ENCODE measurements around the gene ELF3. TPM values are rescaled to one million over a fixed set of nuclear protein-coding genes. Genes with fewer than 3 reads are reported as not detected.

The ELF3 gene
- total RNA-seq, 2 donors from 2014 or later: 1,089 to 1,608 TPM

DNA sequence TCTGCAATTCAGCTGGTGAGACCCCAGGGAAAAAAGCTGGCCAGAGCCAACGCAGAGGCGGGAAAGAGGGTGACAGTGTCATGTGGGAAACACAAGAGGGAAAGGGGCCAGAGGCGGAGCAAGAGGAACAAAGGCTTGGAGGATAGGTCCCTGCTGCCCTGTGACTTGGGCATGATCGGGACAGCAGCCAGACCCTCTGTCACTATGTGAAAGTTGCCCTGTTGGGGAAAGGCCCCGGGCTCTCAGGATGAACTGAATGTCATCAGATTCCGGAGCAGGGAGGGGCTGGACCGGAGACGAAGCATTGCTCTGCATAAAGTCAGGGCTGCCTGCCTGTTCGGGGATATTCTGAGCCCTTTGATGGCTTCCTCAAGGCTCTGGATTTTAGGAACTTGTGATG, 5.7 kb upstream of the ELF3 start:
- DNase-seq (no peak), ATAC-seq (no peak)
- intact Hi-C loops (cut with DNase I, micrococcal nuclease): loop anchor here (5.0 kb wide), 2 partner anchors 128 to 133 kb away; no protein-coding TSS in a partner anchor

GRCh38 chr1:202005958-202006357, 4.4 kb upstream of the ELF3 start:
- no peak for DNase-seq
- intact Hi-C loops (cut with DNase I, micrococcal nuclease): loop anchor here in 1 of 2 donors (5.0 kb wide), 1 partner anchor 131 kb away; no protein-coding TSS in a partner anchor
- ATAC-seq: no peak

DNA sequence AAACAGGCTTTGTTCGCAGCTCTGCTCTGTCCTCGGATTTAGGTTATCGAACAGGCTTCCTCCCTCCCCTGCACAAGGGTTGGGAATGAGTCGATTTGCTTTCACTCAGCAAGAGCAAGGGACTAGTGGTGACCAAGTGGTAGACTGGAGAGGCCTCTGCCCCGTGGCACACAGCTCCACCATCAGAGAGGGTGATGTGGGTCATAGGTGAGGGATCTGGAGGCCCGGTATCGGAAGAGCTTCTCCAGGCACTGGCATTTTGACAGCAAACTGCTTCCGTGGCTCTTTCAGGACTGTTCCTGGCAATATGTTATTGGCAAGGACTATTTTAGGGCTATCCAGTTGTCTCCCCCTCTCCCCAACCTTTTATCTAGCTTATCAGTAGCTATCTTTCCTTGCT, 3.1 kb upstream of the ELF3 start:
- intact Hi-C loops (cut with DNase I, micrococcal nuclease): loop anchor here in 1 of 2 donors (5.0 kb wide), 1 partner anchor 130 kb away; no protein-coding TSS in a partner anchor
- peak; percentile 23 to 59 for DNase-seq
- ATAC-seq: no peak

GRCh38 chr1:202007805-202008489, 2.4 kb upstream of the ELF3 start:
- DNase-seq (peak; percentile 85 to 93), ATAC-seq (peak; percentile 42)
- intact Hi-C loops (cut with DNase I, micrococcal nuclease): loop anchor here in 1 of 2 donors (5.0 kb wide), 1 partner anchor 129 kb away; no protein-coding TSS in a partner anchor

GRCh38 chr1:202009326-202010179, 834 bp upstream of the ELF3 start:
- ATAC-seq (peak; percentile 34), DNase-seq (peak; percentile 76 to 83)
- intact Hi-C loops (cut with DNase I, micrococcal nuclease): loop anchor here in 1 of 2 donors (5.0 kb wide), 2 partner anchors 108 to 128 kb away; no protein-coding TSS in a partner anchor

DNA sequence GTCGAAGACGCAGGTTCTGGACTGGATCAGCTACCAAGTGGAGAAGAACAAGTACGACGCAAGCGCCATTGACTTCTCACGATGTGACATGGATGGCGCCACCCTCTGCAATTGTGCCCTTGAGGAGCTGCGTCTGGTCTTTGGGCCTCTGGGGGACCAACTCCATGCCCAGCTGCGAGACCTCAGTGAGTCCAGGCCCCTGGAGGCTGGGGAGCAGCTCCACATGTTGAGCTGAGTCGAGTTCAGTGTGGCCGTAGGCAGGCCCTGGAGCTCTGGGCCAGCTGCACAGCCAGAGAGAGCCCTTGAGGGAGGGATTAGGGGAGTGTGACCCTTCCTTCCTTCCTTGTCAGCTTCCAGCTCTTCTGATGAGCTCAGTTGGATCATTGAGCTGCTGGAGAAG, 1.6 kb downstream of the ELF3 start:
- intact Hi-C loops (cut with DNase I, micrococcal nuclease): loop anchor here in 1 of 2 donors (5.0 kb wide), 1 partner anchor 105 kb away; no protein-coding TSS in a partner anchor
- DNase-seq: peak in 1 of 2 donors; percentile 21
- no peak for ATAC-seq

GRCh38 chr1:202012544-202013478, 2.4 kb downstream of the ELF3 start:
- intact Hi-C loops (cut with DNase I, micrococcal nuclease): loop anchor here in 1 of 2 donors (5.0 kb wide), 1 partner anchor 104 kb away; no protein-coding TSS in a partner anchor
- ATAC-seq (peak; percentile 0), DNase-seq (peak in 1 of 2 donors; percentile 33)

GRCh38 chr1:202013603-202014002, 3.2 kb downstream of the ELF3 start:
- intact Hi-C loops (cut with DNase I, micrococcal nuclease): loop anchor here in 1 of 2 donors (5.0 kb wide), 1 partner anchor 104 kb away; no protein-coding TSS in a partner anchor
- peak in 1 of 2 donors; percentile 45 for DNase-seq
- ATAC-seq: no peak

- ATAC-seq (no peak), DNase-seq (no peak)
- intact Hi-C loops (cut with DNase I, micrococcal nuclease): loop anchor here in 1 of 2 donors (5.0 kb wide), 1 partner anchor 103 kb away; no protein-coding TSS in a partner anchor
These were observed 3.7 kb downstream of the ELF3 start for GRCh38 chr1:202014060-202014459.

DNA sequence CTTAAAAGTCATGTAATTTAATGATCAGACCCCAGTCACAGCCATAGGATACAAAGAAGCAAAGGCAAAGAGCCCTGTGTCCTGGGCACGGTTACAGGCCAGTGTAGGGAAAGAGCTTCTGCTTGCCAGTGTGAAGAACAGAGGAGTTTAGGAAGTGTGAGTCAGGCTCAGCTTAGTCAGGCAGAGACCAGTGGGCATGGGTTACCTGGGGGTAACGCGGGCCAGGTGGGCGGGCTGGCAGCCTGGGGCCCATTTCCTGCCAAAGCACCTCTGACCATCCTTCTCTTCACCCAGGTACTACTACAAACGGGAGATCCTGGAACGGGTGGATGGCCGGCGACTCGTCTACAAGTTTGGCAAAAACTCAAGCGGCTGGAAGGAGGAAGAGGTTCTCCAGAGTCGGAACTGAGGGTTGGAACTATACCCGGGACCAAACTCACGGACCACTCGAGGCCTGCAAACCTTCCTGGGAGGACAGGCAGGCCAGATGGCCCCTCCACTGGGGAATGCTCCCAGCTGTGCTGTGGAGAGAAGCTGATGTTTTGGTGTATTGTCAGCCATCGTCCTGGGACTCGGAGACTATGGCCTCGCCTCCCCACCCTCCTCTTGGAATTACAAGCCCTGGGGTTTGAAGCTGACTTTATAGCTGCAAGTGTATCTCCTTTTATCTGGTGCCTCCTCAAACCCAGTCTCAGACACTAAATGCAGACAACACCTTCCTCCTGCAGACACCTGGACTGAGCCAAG, 4.7 kb downstream of the ELF3 start:
- intact Hi-C loops (cut with DNase I, micrococcal nuclease): loop anchor here in 1 of 2 donors (5.0 kb wide), 1 partner anchor 102 kb away; no protein-coding TSS in a partner anchor
- DNase-seq (peak in 1 of 2 donors; percentile 31), ATAC-seq (no peak)

- ATAC-seq (no peak), DNase-seq (no peak)
- intact Hi-C loops (cut with DNase I, micrococcal nuclease): no loop called here
These were observed 5.2 kb downstream of the ELF3 start for GRCh38 chr1:202015662-202015937.

- ATAC-seq (peak; percentile 0), DNase-seq (peak in 1 of 2 donors; percentile 48)
- intact Hi-C loops (cut with DNase I, micrococcal nuclease): no loop called here
These were observed 5.8 kb downstream of the ELF3 start for GRCh38 chr1:202016022-202016810.

- DNase-seq (peak in 1 of 2 donors; percentile 72), ATAC-seq (no peak)
- intact Hi-C loops (cut with DNase I, micrococcal nuclease): no loop called here
These were observed 6.7 kb downstream of the ELF3 start for GRCh38 chr1:202016811-202017748.

DNA sequence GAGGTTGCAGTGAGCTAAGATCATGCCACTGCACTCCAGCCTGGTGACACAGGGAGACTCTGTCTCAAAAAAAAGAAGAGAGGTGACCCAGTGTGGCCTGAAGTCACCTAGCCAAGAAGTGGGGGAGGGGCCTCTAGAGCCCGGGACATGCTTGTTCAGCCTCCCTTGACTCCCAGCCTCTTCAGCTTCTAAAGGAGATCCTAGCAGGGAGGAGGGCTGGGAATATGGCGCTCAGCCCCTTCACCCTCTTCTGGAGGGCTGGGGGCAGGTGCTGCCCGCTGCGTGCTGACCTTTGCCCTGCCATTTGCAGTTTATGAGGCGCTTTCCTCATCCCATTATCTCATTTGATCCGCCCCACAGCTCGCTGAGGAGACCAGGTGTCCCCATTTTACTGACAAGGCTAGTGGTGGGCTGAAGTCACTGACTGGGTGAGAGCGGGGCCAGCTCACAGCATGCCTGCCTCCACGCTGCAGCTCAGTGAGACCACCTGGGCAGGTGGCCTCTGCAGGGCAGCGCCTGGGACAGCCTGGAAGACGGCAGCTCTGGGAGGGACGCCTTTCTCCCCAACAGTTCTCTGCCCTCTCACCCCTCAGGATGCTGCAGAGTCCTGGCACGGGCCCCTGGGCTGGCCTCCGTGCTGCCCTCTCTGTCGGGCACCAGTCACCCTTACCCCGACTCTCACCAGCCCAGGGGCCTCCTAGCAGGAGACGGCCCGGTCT, 7.5 kb downstream of the ELF3 start:
- ATAC-seq (peak; percentile 40), DNase-seq (peak; percentile 87 to 91)

More for the DNA sequence above, 7.5 kb downstream of the ELF3 start:
- intact Hi-C loops (cut with DNase I, micrococcal nuclease): no loop called here

Measured in left colon (tissue), 2 donors.